IMR-90 (cell line): Measurements from ENCODE around the gene SLAMF1. TPM values are rescaled to one million over a fixed set of nuclear protein-coding genes. Genes with fewer than 3 reads are reported as not detected.

Experiments used
- ATAC-seq: fragments of 200-7000 bp; cut with Tn5 transposase; 2 replicates; pipeline ENCODE4 v1.9.1; 2020; ENCODE audit warnings: low read depth, mild to moderate bottlenecking, moderate library complexity
- BruUV-seq: library from RNA; stranded (reverse); fragments of 400-500 nt; replicated peaks from 2 replicates; lab custom pipeline; 2021; lab: Mats Ljungman, UMichigan
- CTCF ChIA-PET: fragments of 300-600 bp; formaldehyde crosslinking; extraction: SDS; loops from one replicate; lab custom pipeline; 2021; ENCODE audit warnings: antibody characterized with exemption; lab: Yijun Ruan, JAX
- POLR2A ChIA-PET: fragments of 300-600 bp; sonication (Branson Sonifier 250); formaldehyde crosslinking; loops from one replicate; lab custom pipeline; 2022; ENCODE audit warnings: antibody characterized with exemption; ENCODE audit not compliant: unreplicated experiment; lab: Charles Lee
- DNase-seq: peaks from one replicate; pipeline ENCODE4 v3.0.0; 2013
- H2AFZ ChIP-seq: replicated peaks from 2 replicates; pipeline ENCODE3; 2013; ENCODE audit warnings: low read length, mild to moderate bottlenecking; ENCODE audit not compliant: poor library complexity
- H2AK5ac ChIP-seq: 2 replicates; pipeline ENCODE4 v1.6.1; 2013; ENCODE audit warnings: low read depth, low read length, inconsistent platforms
- H2AK9ac ChIP-seq: replicated peaks from 2 replicates; pipeline ENCODE3; 2013; ENCODE audit warnings: mild to moderate bottlenecking, low read depth, low read length, moderate library complexity; ENCODE audit not compliant: poor library complexity
- H2BK120ac ChIP-seq: 2 replicates; pipeline ENCODE4 v1.6.1; 2013; ENCODE audit warnings: low read depth, low read length, inconsistent platforms
- H2BK15ac ChIP-seq: 3 replicates; pipeline ENCODE4 v1.6.1; 2013; ENCODE audit warnings: low read depth, low read length, inconsistent platforms
- H2BK20ac ChIP-seq: 2 replicates; pipeline ENCODE4 v1.6.1; 2013; ENCODE audit warnings: low read depth, mild to moderate bottlenecking, inconsistent platforms, low read length, moderate library complexity
- H2BK5ac ChIP-seq: 2 replicates; pipeline ENCODE4 v1.6.1; 2013; ENCODE audit warnings: mild to moderate bottlenecking, low read depth, low read length, inconsistent platforms; ENCODE audit not compliant: poor library complexity, severe bottlenecking
- H3K14ac ChIP-seq: replicated peaks from 2 replicates; pipeline ENCODE4 v1.6.1; 2013; ENCODE audit warnings: low read depth, low read length, inconsistent platforms
- H3K18ac ChIP-seq: 2 replicates; pipeline ENCODE4 v1.6.1; 2013; ENCODE audit warnings: low read depth, low read length, control low read depth
- H3K23ac ChIP-seq: 2 replicates; pipeline ENCODE4 v1.6.1; 2013; ENCODE audit warnings: low read depth, low read length, inconsistent platforms
- H3K27ac ChIP-seq: 2 replicates; pipeline ENCODE4 v1.5.1; 2013; ENCODE audit warnings: mild to moderate bottlenecking, control low read depth, low read length; ENCODE audit not compliant: insufficient read depth
- H3K27me3 ChIP-seq: 2 replicates; pipeline ENCODE4 v1.6.1; 2013; ENCODE audit warnings: low read length; ENCODE audit not compliant: control insufficient read depth, insufficient read depth
- H3K36me3 ChIP-seq: 2 replicates; pipeline ENCODE4 v1.6.1; 2013; ENCODE audit warnings: low read length, mixed read lengths; ENCODE audit not compliant: control insufficient read depth, insufficient read depth
- H3K4ac ChIP-seq: 2 replicates; pipeline ENCODE4 v1.6.1; 2013; ENCODE audit warnings: low read depth, low read length, inconsistent platforms
- H3K4me1 ChIP-seq: 2 replicates; pipeline ENCODE4 v1.6.1; 2013; ENCODE audit warnings: low read length, mixed read lengths; ENCODE audit not compliant: control insufficient read depth, insufficient read depth
- H3K4me2 ChIP-seq: 2 replicates; pipeline ENCODE4 v1.6.1; 2013; ENCODE audit warnings: low read depth, mild to moderate bottlenecking, control low read depth, low read length, moderate library complexity
- H3K4me3 ChIP-seq: 2 replicates; pipeline ENCODE4 v1.5.1; 2013; ENCODE audit warnings: low read depth, mild to moderate bottlenecking, control low read depth, low read length, moderate library complexity; ENCODE audit not compliant: insufficient read depth
- H3K56ac ChIP-seq: 2 replicates; pipeline ENCODE4 v1.6.1; 2013; ENCODE audit warnings: low read length, inconsistent platforms; ENCODE audit not compliant: insufficient read depth; ENCODE audit errors: extremely low read depth
- H3K79me1 ChIP-seq, 2 experiments: 2 replicates each; pipeline ENCODE4 v1.6.1; 2013; ENCODE audit warnings: low read length in 2 of 2, inconsistent platforms in 1 of 2, low read depth in 1 of 2
- H3K9ac ChIP-seq: 2 replicates; pipeline ENCODE4 v1.6.1; 2013; ENCODE audit warnings: low read depth, low read length, control low read depth
- H3K9me1 ChIP-seq: 2 replicates; pipeline ENCODE4 v1.6.1; 2013; ENCODE audit warnings: low read length, inconsistent platforms; ENCODE audit not compliant: insufficient read depth
- H3K9me3 ChIP-seq: 2 replicates; pipeline ENCODE4 v1.6.1; 2013; ENCODE audit warnings: low read length; ENCODE audit not compliant: control insufficient read depth, insufficient read depth
- H4K20me1 ChIP-seq: 2 replicates; pipeline ENCODE4 v1.6.1; 2013; ENCODE audit warnings: low read length, inconsistent platforms; ENCODE audit not compliant: insufficient read depth
- H4K5ac ChIP-seq: 2 replicates; pipeline ENCODE4 v1.6.1; 2013; ENCODE audit warnings: mild to moderate bottlenecking, low read depth, low read length, control low read depth
- H4K8ac ChIP-seq, 2 experiments: 2 replicates each; pipeline ENCODE4 v1.6.1; 2013; ENCODE audit warnings: low read depth in 2 of 2, low read length in 2 of 2, control low read depth in 1 of 2, inconsistent platforms in 1 of 2
- H4K91ac ChIP-seq: 2 replicates; pipeline ENCODE4 v1.6.1; 2013; ENCODE audit warnings: low read depth, low read length, inconsistent platforms; ENCODE audit not compliant: insufficient read depth
- BHLHE40 ChIP-seq: fragments of 150-350 bp; IDR thresholded peaks from 2 replicates; pipeline ENCODE4 v1.6.1; 2016; ENCODE audit warnings: mild to moderate bottlenecking, low read depth, low read length
- CEBPB ChIP-seq: IDR thresholded peaks from 2 replicates; pipeline ENCODE4 v1.6.1; 2012; ENCODE audit warnings: low read depth, low read length, improper control_type of control experiment
- CHD1 ChIP-seq: IDR thresholded peaks from 2 replicates; pipeline ENCODE4 v1.6.1; 2012; ENCODE audit warnings: low read depth, low read length, improper control_type of control experiment
- FOS ChIP-seq: fragments of 150-350 bp; IDR thresholded peaks from 2 replicates; pipeline ENCODE4 v1.6.1; 2016; ENCODE audit warnings: low read depth, low read length
- MAFK ChIP-seq: IDR thresholded peaks from 2 replicates; pipeline ENCODE4 v1.6.1; 2012; ENCODE audit warnings: low read depth, low read length, improper control_type of control experiment
- MAZ ChIP-seq: IDR thresholded peaks from 2 replicates; pipeline ENCODE4 v1.6.1; 2012; ENCODE audit warnings: low read depth, mild to moderate bottlenecking, low read length, improper control_type of control experiment, moderate library complexity, borderline replicate concordance
- MXI1 ChIP-seq: IDR thresholded peaks from 2 replicates; pipeline ENCODE4 v1.6.1; 2012; ENCODE audit warnings: low read depth, mild to moderate bottlenecking, low read length, moderate library complexity, borderline replicate concordance
- NFE2L2 ChIP-seq: fragments of 150-350 bp; IDR thresholded peaks from 2 replicates; pipeline ENCODE4 v1.6.1; 2016; ENCODE audit warnings: low read depth, mild to moderate bottlenecking, low read length
- POLR2A ChIP-seq: IDR thresholded peaks from 2 replicates; pipeline ENCODE4 v1.6.1; 2012; ENCODE audit warnings: mild to moderate bottlenecking, low read depth, low read length
- RAD21 ChIP-seq: IDR thresholded peaks from 2 replicates; pipeline ENCODE4 v1.6.1; 2012; ENCODE audit warnings: low read length, improper control_type of control experiment
- RCOR1 ChIP-seq: IDR thresholded peaks from 2 replicates; pipeline ENCODE4 v1.6.1; 2012; ENCODE audit warnings: mild to moderate bottlenecking, low read length, improper control_type of control experiment; ENCODE audit not compliant: insufficient replicate concordance
- RFX5 ChIP-seq: IDR thresholded peaks from 2 replicates; pipeline ENCODE4 v1.8.0; 2012; ENCODE audit warnings: low read depth, mild to moderate bottlenecking, low read length, moderate library complexity
- WGBS, 2 experiments: methylation state at CpG; one replicate each; pipeline versions ENCODE4 v1.1.5 to v1.1.7; 2013; ENCODE audit warnings: missing lambda C conversion rate in 2 of 2; ENCODE audit not compliant: insufficient read length in 1 of 2; ENCODE audit errors: extremely low coverage in 2 of 2; 5-methylcytosine and 5-hydroxymethylcytosine counted together
- dilution Hi-C: fragments of 300-500 bp; cut with HindIII; formaldehyde crosslinking; loops from one replicate; pipeline ENCODE4 v1.14.3; 2018; ENCODE audit warnings: low sequenced_read_pairs; ENCODE audit not compliant: unreplicated experiment
- in situ Hi-C: fragments of 300-500 bp; cut with MboI; formaldehyde crosslinking; loops from 3 replicates; pipeline ENCODE4 v1.14.3; 2019; ENCODE audit warnings: low sequenced_read_pairs, inconsistent platforms, mixed read lengths
- intact Hi-C: fragments of 100-400 bp; cut with micrococcal nuclease; formaldehyde crosslinking; loops from 2 replicates; pipeline ENCODE4 v1.10.0; 2022
- polyA plus RNA-seq, 3 experiments: library from polyadenylated mRNA; depleted of rRNA; stranded (reverse); fragments of >200 nt; gene quantifications; 2 replicates each; pipeline ENCODE4 v1.2.3, GENCODE V29; 2012; ENCODE audit warnings: low replicate concordance in 1 of 3
- total RNA-seq: library from RNA; depleted of rRNA; stranded (reverse); fragments of >200 nt; gene quantifications from 2 replicates; pipeline ENCODE4 v1.2.3, GENCODE V29; 2012
- TF ChIP-seq, protein P1 (sequence below): conservative IDR thresholded peaks from 2 replicates; pipeline ENCODE4 v1.5.1; 2012; ENCODE audit warnings: mild to moderate bottlenecking, low read depth, low read length, improper control_type of control experiment
- TF ChIP-seq, protein P2 (sequence below): fragments of 150-350 bp; IDR thresholded peaks from 2 replicates; pipeline ENCODE4 v1.6.1; 2016; ENCODE audit warnings: low read depth, mild to moderate bottlenecking, low read length, moderate library complexity, borderline replicate concordance
- TF ChIP-seq, protein P3 (sequence below): fragments of 150-350 bp; IDR thresholded peaks from 2 replicates; pipeline ENCODE4 v1.6.1; 2017; ENCODE audit warnings: mild to moderate bottlenecking, antibody characterized with exemption, low read length, low read depth

The SLAMF1 gene
- total and polyA plus RNA-seq, 2 of the 4 experiments (the other 2 are of a cell fraction) = not detected

DNA sequence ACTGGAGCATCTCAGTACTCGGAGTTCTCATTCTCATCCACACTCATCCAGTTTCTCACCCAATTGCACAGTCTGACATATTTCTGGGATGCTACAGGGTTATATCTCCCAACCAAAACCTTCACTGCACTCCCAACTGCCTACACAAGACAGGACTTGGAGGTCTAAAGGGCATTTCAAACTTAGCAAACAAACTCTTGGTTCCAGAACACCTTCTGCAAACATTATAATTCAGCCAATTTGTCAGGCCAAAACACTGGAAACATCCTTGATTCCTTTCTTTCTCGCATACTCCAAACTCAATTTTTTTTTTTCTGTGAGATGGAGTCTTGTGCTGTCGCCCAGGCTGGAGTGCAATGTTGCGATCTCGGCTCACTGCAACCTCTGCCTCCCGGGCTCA lies 7.9 kb downstream of the SLAMF1 start:
- Histone ChIP-seq H2BK120ac (no peak overlapping the region), H4K8ac (no peak overlapping the region), H4K91ac (no peak overlapping the region), H3K9me1 (no peaks in the 10 kb centered on the region), H4K5ac (no peak overlapping the region), H2AFZ (no peak overlapping the region), H3K14ac (no peak overlapping the region), H3K9me3 (no peaks in the 10 kb centered on the region), H3K4me1 (no peaks in the 10 kb centered on the region), H2BK20ac (no peak overlapping the region), H3K27me3 (no peaks in the 10 kb centered on the region), H2BK5ac (no peak overlapping the region), H3K9ac (no peak overlapping the region), H3K27ac (no peak overlapping the region), H2BK15ac (no peak overlapping the region), H3K56ac (no peak overlapping the region), H3K4me2 (no peak overlapping the region), H3K18ac (no peak overlapping the region), H4K20me1 (no peaks in the 10 kb centered on the region), H3K4me3 (no peak overlapping the region), H3K36me3 (no peaks in the 10 kb centered on the region), H3K79me1 (no peaks in the 10 kb centered on the region), H3K23ac (no peak overlapping the region), H2AK9ac (no peak overlapping the region), H3K4ac (no peak overlapping the region), H2AK5ac (no peak overlapping the region)
- DNase-seq (no peak), ATAC-seq (no peak)
- dilution Hi-C loops (no loop called here), in situ Hi-C loops (no loop called here), intact Hi-C loops (no loop called here)
- POLR2A ChIA-PET = no interaction called here
- WGBS, 2 experiments = 56% methylated on average over 1 of the region's 6 CpGs; no CpG with 5 or more reads in 1 of the 2 experiments
- CTCF ChIA-PET = no interaction called here
- BruUV-seq = no TSS peak
- TF ChIP-seq, protein P1, sequence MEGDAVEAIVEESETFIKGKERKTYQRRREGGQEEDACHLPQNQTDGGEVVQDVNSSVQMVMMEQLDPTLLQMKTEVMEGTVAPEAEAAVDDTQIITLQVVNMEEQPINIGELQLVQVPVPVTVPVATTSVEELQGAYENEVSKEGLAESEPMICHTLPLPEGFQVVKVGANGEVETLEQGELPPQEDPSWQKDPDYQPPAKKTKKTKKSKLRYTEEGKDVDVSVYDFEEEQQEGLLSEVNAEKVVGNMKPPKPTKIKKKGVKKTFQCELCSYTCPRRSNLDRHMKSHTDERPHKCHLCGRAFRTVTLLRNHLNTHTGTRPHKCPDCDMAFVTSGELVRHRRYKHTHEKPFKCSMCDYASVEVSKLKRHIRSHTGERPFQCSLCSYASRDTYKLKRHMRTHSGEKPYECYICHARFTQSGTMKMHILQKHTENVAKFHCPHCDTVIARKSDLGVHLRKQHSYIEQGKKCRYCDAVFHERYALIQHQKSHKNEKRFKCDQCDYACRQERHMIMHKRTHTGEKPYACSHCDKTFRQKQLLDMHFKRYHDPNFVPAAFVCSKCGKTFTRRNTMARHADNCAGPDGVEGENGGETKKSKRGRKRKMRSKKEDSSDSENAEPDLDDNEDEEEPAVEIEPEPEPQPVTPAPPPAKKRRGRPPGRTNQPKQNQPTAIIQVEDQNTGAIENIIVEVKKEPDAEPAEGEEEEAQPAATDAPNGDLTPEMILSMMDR = no peak
- TF ChIP-seq, protein P2, sequence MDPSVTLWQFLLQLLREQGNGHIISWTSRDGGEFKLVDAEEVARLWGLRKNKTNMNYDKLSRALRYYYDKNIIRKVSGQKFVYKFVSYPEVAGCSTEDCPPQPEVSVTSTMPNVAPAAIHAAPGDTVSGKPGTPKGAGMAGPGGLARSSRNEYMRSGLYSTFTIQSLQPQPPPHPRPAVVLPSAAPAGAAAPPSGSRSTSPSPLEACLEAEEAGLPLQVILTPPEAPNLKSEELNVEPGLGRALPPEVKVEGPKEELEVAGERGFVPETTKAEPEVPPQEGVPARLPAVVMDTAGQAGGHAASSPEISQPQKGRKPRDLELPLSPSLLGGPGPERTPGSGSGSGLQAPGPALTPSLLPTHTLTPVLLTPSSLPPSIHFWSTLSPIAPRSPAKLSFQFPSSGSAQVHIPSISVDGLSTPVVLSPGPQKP = no peak
- TF ChIP-seq POLR2A = no peak
- no peak for TF ChIP-seq RCOR1
- no peak for TF ChIP-seq MAFK
- TF ChIP-seq CEBPB = no peak
- TF ChIP-seq, protein P3, sequence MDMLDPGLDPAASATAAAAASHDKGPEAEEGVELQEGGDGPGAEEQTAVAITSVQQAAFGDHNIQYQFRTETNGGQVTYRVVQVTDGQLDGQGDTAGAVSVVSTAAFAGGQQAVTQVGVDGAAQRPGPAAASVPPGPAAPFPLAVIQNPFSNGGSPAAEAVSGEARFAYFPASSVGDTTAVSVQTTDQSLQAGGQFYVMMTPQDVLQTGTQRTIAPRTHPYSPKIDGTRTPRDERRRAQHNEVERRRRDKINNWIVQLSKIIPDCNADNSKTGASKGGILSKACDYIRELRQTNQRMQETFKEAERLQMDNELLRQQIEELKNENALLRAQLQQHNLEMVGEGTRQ = no peak
- TF ChIP-seq FOS = no peak
- TF ChIP-seq BHLHE40 = no peak
- no peak for TF ChIP-seq CHD1
- no peak for TF ChIP-seq RAD21
- no peak for TF ChIP-seq RFX5
- no peak for TF ChIP-seq MAZ
- TF ChIP-seq MXI1 = no peak
- TF ChIP-seq NFE2L2 = no peak
